Astrocyte of the spinal cord (primary cell): Measurements from ENCODE around the gene BST1.

ENCODE experiments used
- DNase-seq: peaks from one replicate; pipeline ENCODE4 v3.0.0; 2011; ENCODE audit warnings: low read depth, low spot score
- H3K4me3 ChIP-seq: 2 replicates; pipeline ENCODE4 v1.5.1; 2011; ENCODE audit warnings: low read depth, mild to moderate bottlenecking, low read length, moderate library complexity
- CTCF ChIP-seq: IDR thresholded peaks from 2 replicates; pipeline ENCODE4 v1.5.1; 2012; ENCODE audit warnings: low read depth, mild to moderate bottlenecking, low read length, inconsistent platforms
- in situ Hi-C: cut with HindIII; loops from 2 replicates; pipeline ENCODE4 v1.10.0; 2017; ENCODE audit warnings: low sequenced_read_pairs

BST1 gene

GRCh38 chr4:15778289-15779241, 75.7 kb downstream of the BST1 start, which contains the start of gene CD38:
Gene CD38 (plus strand): TSS chr4:15778328. CDS start chr4:15778415, 87 bp downstream.
- peak within 1 kb of the TSS; percentile 46 for H3K4me3 ChIP-seq
- in situ Hi-C loops: no loop called here
- no peak for TF ChIP-seq CTCF
- DNase-seq: peak; percentile 33

GRCh38 chr4:15779306-15779705, 76.4 kb downstream of the BST1 start:
- in situ Hi-C loops: no loop called here
- peak; percentile 55 for TF ChIP-seq CTCF
- peak; percentile 51 for DNase-seq
- peak overlapping the region; percentile 46 for H3K4me3 ChIP-seq

- in situ Hi-C loops: no loop called here
- no peak for TF ChIP-seq CTCF
- H3K4me3 ChIP-seq: no peak overlapping the region
- DNase-seq: no peak
These were observed 76.9 kb downstream of the BST1 start for GRCh38 chr4:15779809-15780208.

GRCh38 chr4:15781427-15782095, 78.7 kb downstream of the BST1 start:
- no peak overlapping the region for H3K4me3 ChIP-seq
- in situ Hi-C loops: no loop called here
- DNase-seq: no peak
- no peak for TF ChIP-seq CTCF
